Activated CD4-positive, alpha-beta T cell treated with anti-CD3 and anti-CD28 coated beads, Interleukin-2, Interleukin-4, amounts not matched to agents 100 ng/mL and 50 ng/mL, durations not matched to agents 16 hours and 8 hours (primary cell): Measurements from ENCODE around the gene CA12.
"Not testable (repeated sequence)": the region's sequence is repeated elsewhere in the genome, so short reads cannot be mapped to it uniquely, and the experiment has no call there.

ENCODE experiments used
- DNase-seq: peaks from one replicate; pipeline ENCODE4 v3.0.0-alpha.2; 2020; ENCODE audit warnings: low spot score

CA12 gene

GRCh38 chr15:63381301-63382204 lies at the start of gene CA12:
Gene CA12, minus strand, starts transcription at chr15:63381846. Its CDS starts 126 bp downstream, at chr15:63381720.
- DNase-seq, result no peak

GRCh38 chr15:63430766-63431451 lies 49.3 kb upstream of the CA12 start:
- no peak for DNase-seq

DNA sequence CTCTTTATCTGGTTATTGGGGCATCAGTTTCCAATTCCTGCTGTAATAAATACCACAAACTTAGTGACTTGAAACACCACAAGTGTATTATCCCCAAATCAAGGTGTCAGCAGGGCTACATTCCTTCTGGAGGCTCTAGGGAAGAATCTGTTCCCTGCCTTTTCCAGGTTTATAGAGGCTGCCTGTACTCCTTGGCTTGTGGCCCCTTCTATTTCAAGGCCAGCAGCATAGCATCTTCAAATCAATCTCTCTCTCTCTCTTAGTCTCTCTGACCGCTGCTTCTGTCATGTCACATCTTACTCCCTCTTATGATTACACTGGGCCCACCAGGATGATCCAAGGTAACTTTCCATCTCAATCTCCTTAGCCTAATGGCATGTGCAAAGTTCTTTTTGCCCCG lies 44.9 kb upstream of the CA12 start:
- DNase-seq, result no peak

DNA sequence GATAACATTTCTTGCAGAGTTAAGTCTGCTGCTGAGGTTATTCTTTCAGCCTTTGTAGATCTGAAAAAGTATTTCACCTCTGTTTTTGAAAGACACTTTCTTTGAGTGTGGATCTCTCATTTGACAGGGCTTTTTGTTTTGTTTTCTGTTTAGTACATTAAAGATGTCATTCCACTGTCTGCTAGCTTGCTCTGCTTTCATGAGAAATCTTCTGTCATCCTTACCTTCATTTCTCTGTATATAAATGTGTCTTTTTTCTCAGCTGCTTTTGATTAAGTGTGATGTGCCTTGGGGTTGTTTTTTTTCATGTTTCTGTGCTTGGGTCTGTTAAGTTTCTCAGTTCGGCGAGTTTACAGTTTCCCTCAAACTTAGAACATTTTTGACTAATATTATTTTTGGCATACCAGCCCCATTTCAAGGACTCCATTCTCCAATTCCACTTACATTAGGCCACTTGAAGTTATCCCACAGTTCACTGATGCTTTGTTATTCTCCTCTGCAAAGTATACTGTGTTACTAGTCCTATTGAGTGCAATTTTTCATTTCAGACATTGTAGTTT lies 43.9 kb upstream of the CA12 start:
- DNase-seq, result no peak

DNA sequence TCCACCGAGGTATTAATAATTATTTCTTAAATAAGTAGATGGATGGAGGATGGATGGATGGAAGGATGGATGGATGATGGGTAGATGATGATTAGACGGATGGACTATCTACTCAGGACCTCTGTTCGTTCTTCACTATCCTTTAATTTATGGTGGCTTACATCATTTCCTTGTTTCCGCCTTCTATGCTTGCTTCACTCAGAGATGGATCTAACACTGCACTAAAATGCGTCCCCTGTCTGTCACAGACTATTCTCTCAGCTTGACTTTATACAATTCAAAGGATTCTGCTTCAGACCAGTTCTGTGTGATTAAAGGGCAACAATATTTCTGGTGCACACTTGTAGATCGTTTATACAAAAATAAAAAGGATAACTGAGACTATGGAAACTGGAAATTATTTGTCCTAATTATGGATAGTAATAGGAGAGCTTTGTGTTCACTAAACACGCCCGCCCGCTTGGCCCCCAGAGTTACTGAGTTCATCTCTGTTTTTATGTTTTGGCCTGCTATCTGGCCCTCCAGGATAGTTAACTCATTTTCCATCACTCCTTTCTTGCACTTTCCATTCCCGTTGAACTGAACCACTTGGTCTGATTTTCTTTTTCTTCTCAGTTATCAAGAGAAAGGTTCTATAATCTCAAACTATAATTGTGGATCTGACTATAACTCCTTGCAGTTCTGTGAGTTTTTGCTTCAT lies 41.4 kb upstream of the CA12 start:
- no peak for DNase-seq

DNA sequence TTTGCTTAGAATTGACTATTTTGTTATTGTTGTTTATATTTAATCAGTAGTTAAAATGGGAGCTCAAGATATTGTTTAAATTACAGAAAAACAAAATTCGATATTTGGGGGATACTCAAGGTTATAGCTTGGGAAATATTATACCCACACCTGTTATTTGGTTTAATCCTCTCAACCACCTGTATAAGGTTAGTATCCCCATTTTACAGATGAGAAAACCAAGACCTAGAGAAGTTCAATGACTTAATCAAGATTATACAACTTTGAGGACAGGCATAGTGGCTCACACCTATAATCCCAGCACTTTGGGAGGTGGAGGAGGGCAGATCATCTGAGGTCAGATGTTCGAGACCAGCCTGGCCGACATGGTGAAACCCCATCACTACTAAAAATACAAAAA lies 39.8 kb upstream of the CA12 start:
- no peak for DNase-seq

GRCh38 chr15:63420333-63420747 lies 38.7 kb upstream of the CA12 start:
- no peak for DNase-seq

DNA sequence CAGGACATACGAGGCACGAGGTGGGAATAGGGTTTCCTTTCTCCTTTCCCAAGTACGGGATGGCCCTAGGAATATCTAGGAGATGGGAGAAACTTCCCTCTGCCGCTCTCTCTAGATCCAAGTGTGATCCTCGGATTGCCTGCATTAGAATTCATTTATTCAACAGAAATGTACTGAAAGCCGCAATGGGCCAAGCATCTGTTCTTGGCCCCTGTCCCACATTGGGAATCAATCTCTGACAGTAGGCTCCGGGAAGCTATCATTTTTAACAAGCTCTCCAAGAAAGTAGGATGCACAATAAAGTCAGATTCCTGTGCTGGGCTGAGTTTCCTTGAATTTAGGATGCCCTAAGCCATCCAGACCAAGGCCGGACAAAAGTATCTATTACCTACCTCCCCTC lies 37.2 kb upstream of the CA12 start:
- no peak for DNase-seq

DNA sequence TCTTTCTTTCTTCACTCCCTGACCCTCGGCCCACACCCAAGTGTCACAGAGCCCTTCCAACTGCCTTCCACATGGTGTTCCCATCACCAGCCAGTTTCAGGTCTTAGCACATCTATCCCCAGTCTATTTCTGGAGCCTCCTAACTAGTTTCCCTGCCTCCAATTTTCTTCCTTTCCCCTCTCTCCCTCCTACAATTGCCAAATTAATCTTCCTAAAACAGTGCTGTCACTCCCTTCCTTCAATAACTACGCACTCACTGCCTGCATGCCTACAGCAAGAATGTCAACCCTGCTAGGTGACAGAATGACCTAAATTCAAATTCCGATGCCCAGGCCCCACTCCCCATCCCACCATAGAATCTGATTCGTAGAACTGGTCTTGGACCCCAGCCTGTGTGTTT lies 36.1 kb upstream of the CA12 start:
- no peak for DNase-seq

DNA sequence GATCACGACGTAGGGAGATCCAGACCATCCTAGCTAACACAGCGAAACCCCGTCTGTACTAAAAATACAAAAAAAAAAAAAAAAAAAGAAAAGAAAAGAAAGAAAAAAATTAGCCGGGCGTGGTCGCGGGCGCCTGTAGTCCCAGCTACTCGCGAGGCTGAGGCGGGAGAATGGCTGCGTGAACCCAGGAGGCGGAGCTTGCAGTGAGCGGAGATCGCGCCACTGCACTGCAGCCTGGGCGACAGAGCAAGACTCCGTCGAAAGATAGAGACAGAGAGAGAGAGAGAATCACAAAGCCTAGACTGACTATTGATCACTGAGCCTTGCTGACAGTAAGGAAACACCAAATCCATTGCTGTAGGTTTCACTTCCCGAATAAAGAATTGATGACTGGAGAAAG lies 35.6 kb upstream of the CA12 start:
- not testable (repeated sequence) for DNase-seq

DNA sequence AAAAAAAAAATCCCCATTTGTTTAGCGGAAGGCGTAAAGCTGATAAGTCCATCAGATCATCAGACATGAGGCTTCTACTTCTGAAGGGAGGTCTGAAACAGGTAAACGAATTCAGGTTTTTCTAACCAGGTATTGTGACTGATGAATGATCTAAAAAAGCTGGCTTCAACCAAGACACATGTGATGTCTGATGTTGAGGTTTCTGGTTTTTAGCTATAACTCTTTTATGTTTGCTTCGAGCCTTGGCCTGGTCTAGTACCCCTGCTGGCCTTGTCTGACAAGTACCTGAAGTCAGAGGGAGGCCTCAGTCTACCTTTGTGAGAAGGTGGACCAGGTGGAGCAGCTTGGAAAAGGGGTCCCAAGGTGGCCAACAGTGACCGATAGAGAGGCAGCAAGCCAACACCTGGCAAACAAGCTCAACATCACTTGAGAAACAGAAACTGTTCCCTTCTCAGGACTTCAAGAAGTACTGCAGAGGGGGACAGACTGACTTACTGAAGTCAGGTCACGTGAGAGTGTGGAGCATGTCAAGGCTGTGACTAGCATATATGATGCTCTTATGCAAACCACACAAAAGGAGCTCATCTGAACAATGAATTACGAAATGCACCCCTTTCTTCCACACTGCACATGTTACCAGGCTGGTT lies 33.0 kb upstream of the CA12 start:
- no peak for DNase-seq

- DNase-seq, result no peak
These were observed 30.9 kb upstream of the CA12 start for GRCh38 chr15:63412551-63412950.

GRCh38 chr15:63411866-63412265 lies 30.2 kb upstream of the CA12 start:
- DNase-seq, result no peak

DNA sequence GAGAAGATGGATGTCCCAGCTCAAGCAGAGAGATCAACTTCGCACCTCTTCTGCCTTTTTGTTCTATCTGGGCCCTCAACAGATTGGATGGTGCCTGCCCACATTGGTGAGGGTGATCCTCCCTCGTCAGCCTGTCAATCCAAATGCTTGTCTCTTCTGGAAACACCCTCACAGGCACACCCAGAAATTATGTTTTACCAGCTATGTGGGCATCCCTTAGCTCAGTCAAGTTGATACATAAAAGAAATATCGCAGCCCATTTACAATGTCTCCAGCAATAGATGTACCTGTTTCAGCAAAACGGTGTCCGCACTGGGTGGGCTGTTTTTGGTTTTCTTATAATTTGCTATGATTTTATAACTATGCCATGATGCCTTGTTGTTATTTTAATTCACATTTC lies 27.5 kb upstream of the CA12 start:
- DNase-seq, result no peak

GRCh38 chr15:63408524-63408923 lies 26.9 kb upstream of the CA12 start:
- no peak for DNase-seq

GRCh38 chr15:63407612-63408011 lies 26.0 kb upstream of the CA12 start:
- no peak for DNase-seq

DNA sequence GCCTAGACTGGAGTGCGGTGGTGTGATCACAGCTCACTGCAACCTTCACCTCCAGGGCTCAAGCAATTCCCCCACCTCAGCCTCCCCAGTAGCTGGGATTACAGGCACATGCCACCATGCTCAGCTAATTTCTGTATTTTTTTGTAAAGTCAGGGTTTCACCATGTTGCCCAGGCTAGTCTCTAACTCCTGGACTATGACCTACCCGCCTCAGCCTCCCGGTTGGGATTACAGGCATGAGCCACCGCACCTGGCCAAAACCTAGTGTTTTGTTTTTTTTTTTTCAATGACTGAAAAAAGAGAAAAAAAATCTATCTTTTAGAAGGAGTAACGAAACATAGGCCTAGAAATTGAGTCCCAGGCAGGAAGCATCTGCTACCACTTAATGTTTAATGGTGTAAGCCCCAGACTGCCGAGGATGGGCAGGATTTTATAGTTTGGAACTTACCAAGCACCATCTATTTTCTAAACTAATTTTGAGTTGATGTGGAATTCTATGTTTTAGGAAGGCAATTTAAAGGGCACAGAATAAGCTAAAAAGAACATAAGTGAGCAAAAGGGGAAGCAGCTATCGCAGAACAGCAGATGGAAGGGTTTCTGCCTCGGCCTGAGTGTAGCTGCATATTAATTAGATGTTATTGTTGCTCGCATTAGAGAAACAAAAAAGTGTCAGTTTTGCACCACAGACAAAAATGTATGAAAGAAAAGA lies 24.2 kb upstream of the CA12 start:
- no peak for DNase-seq

DNA sequence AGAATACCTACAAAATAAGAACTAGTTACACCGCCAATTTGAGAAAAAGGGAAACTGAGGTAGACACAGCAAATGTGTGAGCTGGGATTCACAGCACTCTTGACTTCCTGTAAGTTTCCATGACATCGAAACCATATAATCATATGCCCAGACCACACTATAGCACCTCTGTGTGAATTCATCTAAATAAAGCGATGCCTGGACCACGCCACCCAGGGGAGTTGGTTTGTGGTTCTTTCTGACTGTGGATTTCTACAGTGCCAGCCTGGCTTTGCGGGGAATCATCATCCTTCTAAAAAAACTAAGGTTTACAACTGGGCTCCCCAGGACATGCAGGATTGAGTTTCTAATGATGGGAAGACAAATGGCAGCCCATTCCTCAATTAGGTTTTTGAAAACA lies 23.5 kb upstream of the CA12 start:
- DNase-seq, result no peak

DNA sequence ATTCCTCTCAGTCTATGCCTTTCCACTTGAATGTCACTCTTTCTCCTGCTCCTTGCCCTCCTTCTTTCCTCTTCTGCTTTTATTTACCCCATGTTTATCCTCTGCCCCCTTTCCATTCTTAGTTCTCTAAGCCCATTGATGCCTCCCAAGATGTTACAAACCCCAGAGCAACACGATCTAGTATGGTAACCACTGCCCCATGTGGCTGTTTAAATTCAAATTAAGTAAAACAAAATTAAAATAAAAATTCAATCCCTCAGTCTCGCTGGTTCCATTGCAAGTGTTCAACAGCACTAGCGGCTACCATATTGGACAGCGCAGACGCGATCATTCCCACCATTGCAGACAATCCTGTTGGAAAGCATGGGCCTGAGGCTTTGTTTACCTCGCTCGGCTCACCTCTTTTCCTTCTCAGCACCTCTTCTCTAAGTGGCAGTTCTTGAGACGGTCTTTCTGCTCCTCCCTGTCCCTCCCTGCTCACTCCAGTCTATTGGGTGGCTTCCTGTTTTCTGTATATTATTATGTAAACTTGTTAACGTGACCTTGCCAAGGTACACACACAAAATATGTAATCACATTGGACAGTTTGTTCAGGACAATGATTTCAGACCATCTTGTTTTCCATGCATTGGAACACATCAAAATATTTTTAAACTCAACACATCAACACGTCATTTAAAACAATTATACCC lies 21.8 kb upstream of the CA12 start:
- no peak for DNase-seq

- peak; percentile 51 for DNase-seq
These were observed 21.0 kb upstream of the CA12 start for GRCh38 chr15:63402498-63403253.
